PFSK-1 (cell line): ENCODE measurements around the gene NR3C1.

Experiments
- FOXP2 ChIP-seq: optimal IDR thresholded peaks from 2 replicates; pipeline ENCODE3; 2011; ENCODE audit warnings: borderline replicate concordance, control low read depth, inconsistent platforms; ENCODE audit not compliant: insufficient read depth; ENCODE audit errors: extremely low read length, extremely low read depth
- POLR2AphosphoS5 ChIP-seq: IDR thresholded peaks from 2 replicates; pipeline ENCODE4 v1.6.1; 2012; ENCODE audit warnings: low read depth, mild to moderate bottlenecking, control low read depth, low read length, moderate library complexity
- SIN3A ChIP-seq: IDR thresholded peaks from 2 replicates; pipeline ENCODE4 v1.6.1; 2012; ENCODE audit warnings: mild to moderate bottlenecking, low read length, moderate library complexity, borderline replicate concordance; ENCODE audit not compliant: insufficient read depth
- TAF1 ChIP-seq: IDR thresholded peaks from 2 replicates; pipeline ENCODE4 v1.6.1; 2012; ENCODE audit warnings: low read length, control low read depth, borderline replicate concordance; ENCODE audit not compliant: insufficient read depth
- TF ChIP-seq, protein P1 (sequence below), 2 experiments: IDR thresholded peaks; 2 replicates each; pipeline versions ENCODE4 v1.6.1 to v1.8.0; 2011 to 2012; ENCODE audit warnings: low read depth in 2 of 2, low read length in 2 of 2, control low read depth in 1 of 2, inconsistent platforms in 1 of 2, mild to moderate bottlenecking in 1 of 2, moderate library complexity in 1 of 2; ENCODE audit not compliant: insufficient read depth in 1 of 2

NR3C1 gene

GRCh38 chr5:143281226-143281625, 122.3 kb downstream of the NR3C1 start:
- TF ChIP-seq, protein P1, sequence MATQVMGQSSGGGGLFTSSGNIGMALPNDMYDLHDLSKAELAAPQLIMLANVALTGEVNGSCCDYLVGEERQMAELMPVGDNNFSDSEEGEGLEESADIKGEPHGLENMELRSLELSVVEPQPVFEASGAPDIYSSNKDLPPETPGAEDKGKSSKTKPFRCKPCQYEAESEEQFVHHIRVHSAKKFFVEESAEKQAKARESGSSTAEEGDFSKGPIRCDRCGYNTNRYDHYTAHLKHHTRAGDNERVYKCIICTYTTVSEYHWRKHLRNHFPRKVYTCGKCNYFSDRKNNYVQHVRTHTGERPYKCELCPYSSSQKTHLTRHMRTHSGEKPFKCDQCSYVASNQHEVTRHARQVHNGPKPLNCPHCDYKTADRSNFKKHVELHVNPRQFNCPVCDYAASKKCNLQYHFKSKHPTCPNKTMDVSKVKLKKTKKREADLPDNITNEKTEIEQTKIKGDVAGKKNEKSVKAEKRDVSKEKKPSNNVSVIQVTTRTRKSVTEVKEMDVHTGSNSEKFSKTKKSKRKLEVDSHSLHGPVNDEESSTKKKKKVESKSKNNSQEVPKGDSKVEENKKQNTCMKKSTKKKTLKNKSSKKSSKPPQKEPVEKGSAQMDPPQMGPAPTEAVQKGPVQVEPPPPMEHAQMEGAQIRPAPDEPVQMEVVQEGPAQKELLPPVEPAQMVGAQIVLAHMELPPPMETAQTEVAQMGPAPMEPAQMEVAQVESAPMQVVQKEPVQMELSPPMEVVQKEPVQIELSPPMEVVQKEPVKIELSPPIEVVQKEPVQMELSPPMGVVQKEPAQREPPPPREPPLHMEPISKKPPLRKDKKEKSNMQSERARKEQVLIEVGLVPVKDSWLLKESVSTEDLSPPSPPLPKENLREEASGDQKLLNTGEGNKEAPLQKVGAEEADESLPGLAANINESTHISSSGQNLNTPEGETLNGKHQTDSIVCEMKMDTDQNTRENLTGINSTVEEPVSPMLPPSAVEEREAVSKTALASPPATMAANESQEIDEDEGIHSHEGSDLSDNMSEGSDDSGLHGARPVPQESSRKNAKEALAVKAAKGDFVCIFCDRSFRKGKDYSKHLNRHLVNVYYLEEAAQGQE (IDR thresholded peaks at IDR 0.05; ENCODE audit: insufficient read depth in 1 of 2, low read depth in 2 of 2, low read length in 2 of 2), result no peak
- TF ChIP-seq FOXP2, result no peak
- TF ChIP-seq SIN3A, result no peak
- TF ChIP-seq TAF1, result no peak
- TF ChIP-seq POLR2AphosphoS5, result no peak

DNA sequence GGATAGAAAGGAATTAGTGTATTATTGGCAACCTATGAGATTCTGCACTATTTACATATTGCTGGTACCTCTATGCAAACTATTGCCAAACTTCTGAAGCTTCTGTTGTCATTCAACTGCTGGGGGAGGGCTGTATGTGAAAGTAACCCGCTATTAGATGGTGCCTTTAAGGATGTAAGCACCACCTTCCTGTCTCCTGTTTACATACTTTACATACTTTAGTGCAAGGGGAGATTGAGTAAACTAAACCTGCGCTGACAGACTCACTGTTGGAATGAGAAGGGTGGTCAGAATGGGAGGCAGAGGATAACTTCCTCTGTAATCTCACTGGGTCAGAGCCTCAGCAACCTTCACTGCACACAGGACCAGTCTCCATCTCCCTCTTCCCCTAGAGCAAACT, 123.8 kb downstream of the NR3C1 start:
- no peak for TF ChIP-seq TAF1
- TF ChIP-seq SIN3A, result no peak
- TF ChIP-seq, protein P1 (IDR thresholded peaks at IDR 0.05; ENCODE audit: insufficient read depth in 1 of 2, low read depth in 2 of 2, low read length in 2 of 2), result no peak
- TF ChIP-seq POLR2AphosphoS5, result no peak
- no peak for TF ChIP-seq FOXP2

- TF ChIP-seq POLR2AphosphoS5, result no peak
- no peak for TF ChIP-seq SIN3A
- TF ChIP-seq, protein P1 (IDR thresholded peaks at IDR 0.05; ENCODE audit: insufficient read depth in 1 of 2, low read depth in 2 of 2, low read length in 2 of 2), result no peak
- no peak for TF ChIP-seq TAF1
- no peak for TF ChIP-seq FOXP2
These were observed 126.0 kb downstream of the NR3C1 start for GRCh38 chr5:143277536-143277935.

- no peak for TF ChIP-seq SIN3A
- no peak for TF ChIP-seq POLR2AphosphoS5
- no peak for TF ChIP-seq TAF1
- TF ChIP-seq, protein P1 (IDR thresholded peaks at IDR 0.05; ENCODE audit: insufficient read depth in 1 of 2, low read depth in 2 of 2, low read length in 2 of 2), result no peak
- no peak for TF ChIP-seq FOXP2
These were observed 127.7 kb downstream of the NR3C1 start for GRCh38 chr5:143275512-143276363.
